HG03378 (cell line): Measurements from ENCODE around the gene SLITRK1.

Experiments used
- ATAC-seq: cut with Tn5 transposase; IDR thresholded peaks from one replicate; pipeline ENCODE4 v1.9.1; 2021; ENCODE audit warnings: mild to moderate bottlenecking, moderate library complexity; ENCODE audit not compliant: unreplicated experiment

SLITRK1 gene

GRCh38 chr13:83876546-83876945 is 5.7 kb downstream of the SLITRK1 start:
- ATAC-seq = peak; percentile 95

- ATAC-seq = no peak
Observed at GRCh38 chr13:83867708-83868107, 14.6 kb downstream of the SLITRK1 start.

- no peak for ATAC-seq
Observed at GRCh38 chr13:83865161-83866137, 16.8 kb downstream of the SLITRK1 start.

- ATAC-seq = no peak
Observed at GRCh38 chr13:83853771-83854170, 28.5 kb downstream of the SLITRK1 start.

- no peak for ATAC-seq
Observed at GRCh38 chr13:83845106-83845505, 37.2 kb downstream of the SLITRK1 start.

GRCh38 chr13:83839146-83839545 is 43.1 kb downstream of the SLITRK1 start:
- ATAC-seq = no peak

- no peak for ATAC-seq
Observed at GRCh38 chr13:83831796-83832195, 50.5 kb downstream of the SLITRK1 start.

- ATAC-seq = no peak
Observed at GRCh38 chr13:83829810-83830209, 52.5 kb downstream of the SLITRK1 start.

- ATAC-seq = no peak
Observed at GRCh38 chr13:83827338-83827737, 54.9 kb downstream of the SLITRK1 start.
